Measurements from ENCODE around the gene DEF6.

Gene DEF6

DNA sequence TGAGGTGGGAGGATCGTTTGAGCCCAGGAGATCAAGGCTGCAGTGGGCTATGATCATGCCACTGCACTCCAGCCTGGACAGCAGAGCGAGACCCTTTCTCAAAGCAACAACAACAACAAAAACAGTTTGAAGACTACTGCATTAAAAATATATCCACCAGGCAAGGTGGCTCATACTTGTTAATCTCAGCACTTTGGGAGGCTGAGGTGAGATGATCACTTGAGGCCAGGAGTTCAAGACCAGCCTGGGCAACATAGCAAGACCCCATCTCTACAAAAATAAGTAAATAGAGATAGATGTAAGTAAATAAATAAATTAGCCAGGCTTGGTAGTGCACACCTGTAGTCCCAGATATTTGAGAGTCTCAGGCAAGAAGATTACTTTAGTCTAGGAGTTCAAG, 25.6 kb upstream of the DEF6 start:
- TF ChIP-seq, protein P1, sequence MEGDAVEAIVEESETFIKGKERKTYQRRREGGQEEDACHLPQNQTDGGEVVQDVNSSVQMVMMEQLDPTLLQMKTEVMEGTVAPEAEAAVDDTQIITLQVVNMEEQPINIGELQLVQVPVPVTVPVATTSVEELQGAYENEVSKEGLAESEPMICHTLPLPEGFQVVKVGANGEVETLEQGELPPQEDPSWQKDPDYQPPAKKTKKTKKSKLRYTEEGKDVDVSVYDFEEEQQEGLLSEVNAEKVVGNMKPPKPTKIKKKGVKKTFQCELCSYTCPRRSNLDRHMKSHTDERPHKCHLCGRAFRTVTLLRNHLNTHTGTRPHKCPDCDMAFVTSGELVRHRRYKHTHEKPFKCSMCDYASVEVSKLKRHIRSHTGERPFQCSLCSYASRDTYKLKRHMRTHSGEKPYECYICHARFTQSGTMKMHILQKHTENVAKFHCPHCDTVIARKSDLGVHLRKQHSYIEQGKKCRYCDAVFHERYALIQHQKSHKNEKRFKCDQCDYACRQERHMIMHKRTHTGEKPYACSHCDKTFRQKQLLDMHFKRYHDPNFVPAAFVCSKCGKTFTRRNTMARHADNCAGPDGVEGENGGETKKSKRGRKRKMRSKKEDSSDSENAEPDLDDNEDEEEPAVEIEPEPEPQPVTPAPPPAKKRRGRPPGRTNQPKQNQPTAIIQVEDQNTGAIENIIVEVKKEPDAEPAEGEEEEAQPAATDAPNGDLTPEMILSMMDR (IDR thresholded peaks at IDR 0.05): no peak

DNA sequence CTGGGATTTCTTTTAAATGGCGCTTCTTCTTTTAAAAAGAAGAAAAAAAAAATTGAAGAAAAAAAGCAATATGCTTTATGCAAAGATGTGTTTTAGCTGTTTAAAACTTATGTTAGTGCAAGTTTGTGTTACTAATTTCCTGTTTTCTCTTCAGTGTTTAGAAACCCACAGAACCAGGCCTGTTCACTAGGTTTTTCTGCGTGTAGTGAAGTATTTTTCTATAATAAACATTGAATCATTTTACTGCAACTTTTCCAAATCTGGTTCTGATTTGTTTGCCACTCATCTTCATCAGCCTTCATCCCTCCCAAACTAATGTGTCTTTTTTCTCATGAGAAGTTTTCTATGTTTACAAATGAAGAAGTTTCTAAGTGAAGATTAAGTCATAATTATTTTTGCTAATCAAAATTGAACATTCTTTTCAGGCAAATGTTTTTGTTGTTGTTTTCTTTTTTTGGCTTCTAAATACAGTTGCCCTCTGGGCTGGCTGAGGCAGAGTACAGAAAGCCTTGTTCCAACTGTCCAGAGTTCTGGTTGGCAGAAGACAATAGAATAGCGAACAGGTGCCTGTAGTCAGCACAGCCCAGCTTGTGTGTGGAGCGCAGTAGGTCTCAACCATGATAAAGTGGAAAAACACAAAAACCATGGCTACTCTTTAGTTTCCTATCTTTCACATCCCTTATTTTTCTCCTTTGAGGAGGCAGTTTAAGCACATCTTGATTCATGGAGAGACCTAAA, 23.6 kb upstream of the DEF6 start:
- H3K27me3 ChIP-seq: no peaks in the 10 kb centered on the region
- no peak overlapping the region for H3K27ac ChIP-seq
- TF ChIP-seq, protein P1 (IDR thresholded peaks at IDR 0.05): no peak
- no peaks in the 10 kb centered on the region for H3K4me1 ChIP-seq (ENCODE audit: control insufficient read depth in 1 of 2, insufficient read depth in 1 of 2, low read depth in 1 of 2, low read length in 1 of 2)
- no peaks in the 10 kb centered on the region for H3K36me3 ChIP-seq
- H3K9me3 ChIP-seq: no peaks in the 10 kb centered on the region
- H3K4me3 ChIP-seq (ENCODE audit: low read depth in 1 of 2, low read length in 1 of 2): no peak overlapping the region

More for the DNA sequence above, 25.6 kb upstream of the DEF6 start:
- Histone ChIP-seq H3K27ac (no peak overlapping the region), H3K36me3 (no peaks in the 10 kb centered on the region), H3K27me3 (no peaks in the 10 kb centered on the region), H3K9me3 (no peaks in the 10 kb centered on the region), H3K4me1 (ENCODE audit: control insufficient read depth in 1 of 2, insufficient read depth in 1 of 2, low read depth in 1 of 2, low read length in 1 of 2) (no peaks in the 10 kb centered on the region), H3K4me3 (ENCODE audit: low read depth in 1 of 2, low read length in 1 of 2) (no peak overlapping the region)

DNA sequence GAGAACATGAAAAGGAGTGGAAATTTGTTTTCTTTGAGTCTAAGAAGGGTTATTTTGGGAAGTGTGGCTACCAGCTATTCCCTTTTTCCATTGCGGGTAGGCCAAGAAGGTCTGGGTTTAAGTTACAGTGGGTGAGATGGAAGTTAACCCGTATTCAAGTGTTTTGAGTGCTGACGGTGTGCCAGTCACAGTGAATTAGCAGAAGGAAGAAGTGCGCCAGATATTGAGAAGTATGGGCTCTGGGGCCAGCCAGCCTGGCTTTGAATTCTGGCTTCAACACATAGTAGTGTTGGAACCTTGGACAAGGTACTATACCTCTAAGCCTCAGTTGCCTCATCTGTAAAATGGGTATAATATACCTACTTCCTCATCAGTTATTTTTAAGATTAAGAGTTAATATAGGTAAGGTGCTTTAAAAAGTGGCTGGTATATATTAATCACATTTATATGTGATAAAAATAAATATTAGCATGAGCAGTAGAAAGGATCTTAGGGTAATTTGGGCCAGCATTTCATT, 21.8 kb upstream of the DEF6 start:
- TF ChIP-seq, protein P1 (IDR thresholded peaks at IDR 0.05): no peak
- H3K27ac ChIP-seq: no peak overlapping the region

DNA sequence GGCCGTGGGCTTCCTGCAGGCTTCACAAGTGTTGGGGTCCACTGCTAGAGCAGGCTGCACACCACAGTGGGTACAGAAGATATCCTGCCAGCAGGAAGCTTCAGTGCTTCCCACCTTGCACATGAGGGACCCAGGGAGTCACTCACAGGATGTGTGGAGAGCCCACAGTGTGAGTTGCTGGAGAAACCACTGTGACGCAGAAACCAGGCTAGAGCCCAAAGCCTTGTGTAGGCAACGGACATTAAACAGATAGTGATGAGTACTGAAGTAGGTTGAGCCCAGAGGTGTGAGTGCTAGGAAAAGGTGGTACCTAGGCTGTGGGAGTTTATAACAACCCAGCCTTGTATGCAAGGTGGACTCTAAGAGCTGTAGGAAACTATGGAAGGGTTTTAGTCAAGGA, 18.9 kb upstream of the DEF6 start:
- Histone ChIP-seq H3K36me3 (peaks cover 25% of the 10 kb centered on the region), H3K27ac (no peak overlapping the region), H3K27me3 (no peaks in the 10 kb centered on the region), H3K4me1 (ENCODE audit: control insufficient read depth in 1 of 2, insufficient read depth in 1 of 2, low read depth in 1 of 2, low read length in 1 of 2) (no peaks in the 10 kb centered on the region), H3K9me3 (no peaks in the 10 kb centered on the region), H3K4me3 (ENCODE audit: low read depth in 1 of 2, low read length in 1 of 2) (no peak overlapping the region)
- TF ChIP-seq, protein P1 (IDR thresholded peaks at IDR 0.05): no peak

More for the DNA sequence above, 21.8 kb upstream of the DEF6 start:
- H3K4me1 ChIP-seq (ENCODE audit: control insufficient read depth in 1 of 2, insufficient read depth in 1 of 2, low read depth in 1 of 2, low read length in 1 of 2): no peaks in the 10 kb centered on the region
- no peaks in the 10 kb centered on the region for H3K27me3 ChIP-seq
- no peaks in the 10 kb centered on the region for H3K36me3 ChIP-seq
- H3K4me3 ChIP-seq (ENCODE audit: low read depth in 1 of 2, low read length in 1 of 2): no peak overlapping the region
- H3K9me3 ChIP-seq: no peaks in the 10 kb centered on the region

DNA sequence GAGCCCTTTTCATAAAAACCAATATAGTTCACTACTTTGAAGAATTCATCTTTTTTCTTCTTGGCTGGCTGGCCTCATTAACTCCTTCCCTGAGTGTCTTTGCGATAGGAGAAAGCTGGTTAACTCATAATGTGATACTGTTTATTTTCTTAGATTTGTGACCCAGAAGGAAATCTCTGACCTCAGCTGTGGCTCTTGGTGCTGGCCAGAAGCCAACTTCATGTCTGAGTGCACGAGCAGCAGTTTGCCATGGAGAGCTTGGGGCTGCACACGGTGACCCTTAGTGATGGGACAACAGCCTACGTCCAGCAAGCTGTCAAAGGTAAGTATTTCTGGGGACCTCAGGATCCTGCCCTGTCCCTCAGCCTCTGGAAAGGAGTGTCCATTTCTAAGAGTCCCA, 16.7 kb upstream of the DEF6 start:
- Histone ChIP-seq H3K4me3 (ENCODE audit: low read depth in 1 of 2, low read length in 1 of 2) (no peak overlapping the region), H3K27ac (no peak overlapping the region), H3K4me1 (ENCODE audit: control insufficient read depth in 1 of 2, insufficient read depth in 1 of 2, low read depth in 1 of 2, low read length in 1 of 2) (no peaks in the 10 kb centered on the region), H3K27me3 (no peaks in the 10 kb centered on the region), H3K36me3 (peaks cover 39% of the 10 kb centered on the region), H3K9me3 (no peaks in the 10 kb centered on the region)
- TF ChIP-seq, protein P1 (IDR thresholded peaks at IDR 0.05): no peak

Data from neutrophil (primary cell).